H9 (cell line): ENCODE results near the gene ZNF407. TPM values are rescaled to one million over a fixed set of nuclear protein-coding genes. Genes with fewer than 3 reads are reported as not detected.

Experiments used
- DNase-seq: peaks from one replicate; pipeline ENCODE4 v3.0.0-alpha.2; 2017
- H2AFZ ChIP-seq: one replicate; pipeline ENCODE4 v1.6.1; 2013; ENCODE audit warnings: mild to moderate bottlenecking, low read length, control low read depth, moderate library complexity
- H2AK5ac ChIP-seq: 2 replicates; pipeline ENCODE4 v1.6.1; 2013; ENCODE audit warnings: low read length, control low read depth, mixed read lengths; ENCODE audit not compliant: insufficient read length
- H2BK120ac ChIP-seq: one replicate; pipeline ENCODE4 v1.6.1; 2013; ENCODE audit warnings: low read depth, mild to moderate bottlenecking, low read length, control low read depth, inconsistent platforms; ENCODE audit not compliant: poor library complexity, severe bottlenecking
- H2BK12ac ChIP-seq: 2 replicates; pipeline ENCODE4 v1.6.1; 2013; ENCODE audit warnings: low read length, control low read depth, mixed read lengths, low read depth; ENCODE audit not compliant: insufficient read length
- H2BK15ac ChIP-seq: 2 replicates; pipeline ENCODE4 v1.6.1; 2013; ENCODE audit warnings: low read depth, low read length, control low read depth
- H2BK20ac ChIP-seq: one replicate; pipeline ENCODE4 v1.6.1; 2013; ENCODE audit warnings: low read depth, mild to moderate bottlenecking, low read length, control low read depth, inconsistent platforms; ENCODE audit not compliant: poor library complexity, severe bottlenecking
- H2BK5ac ChIP-seq: 2 replicates; pipeline ENCODE4 v1.6.1; 2013; ENCODE audit warnings: low read length, control low read depth, mixed read lengths; ENCODE audit not compliant: insufficient read length
- H3K14ac ChIP-seq: 2 replicates; pipeline ENCODE4 v1.6.1; 2013; ENCODE audit warnings: low read length, control low read depth; ENCODE audit not compliant: insufficient read depth
- H3K18ac ChIP-seq: 2 replicates; pipeline ENCODE4 v1.6.1; 2013; ENCODE audit warnings: low read depth, mild to moderate bottlenecking, mixed read lengths, low read length, control low read depth; ENCODE audit not compliant: insufficient read length
- H3K23ac ChIP-seq: 2 replicates; pipeline ENCODE4 v1.6.1; 2013; ENCODE audit warnings: low read length, control low read depth, mixed read lengths, low read depth; ENCODE audit not compliant: insufficient read length
- H3K23me2 ChIP-seq: 2 replicates; pipeline ENCODE4 v1.6.1; 2013; ENCODE audit warnings: low read depth, mild to moderate bottlenecking, mixed read lengths, low read length, control low read depth; ENCODE audit not compliant: insufficient read length, poor library complexity, severe bottlenecking
- H3K27ac ChIP-seq: 2 replicates; pipeline ENCODE4 v1.5.1; 2013; ENCODE audit warnings: low read length, control low read depth, mixed read lengths, low read depth; ENCODE audit not compliant: insufficient read length
- H3K27me3 ChIP-seq: 2 replicates; pipeline ENCODE4 v1.6.1; 2013; ENCODE audit warnings: low read length, control low read depth, inconsistent platforms; ENCODE audit not compliant: insufficient read depth
- H3K4ac ChIP-seq: 2 replicates; pipeline ENCODE4 v1.6.1; 2013; ENCODE audit warnings: low read depth, mild to moderate bottlenecking, control low read depth, inconsistent platforms, low read length, moderate library complexity
- H3K4me1 ChIP-seq: 2 replicates; pipeline ENCODE4 v1.6.1; 2013; ENCODE audit warnings: low read length, control low read depth, inconsistent platforms; ENCODE audit not compliant: insufficient read depth
- H3K4me2 ChIP-seq: 2 replicates; pipeline ENCODE4 v1.6.1; 2013; ENCODE audit warnings: low read length, control low read depth, mixed read lengths; ENCODE audit not compliant: insufficient read length, insufficient read depth
- H3K56ac ChIP-seq: 2 replicates; pipeline ENCODE4 v1.6.1; 2013; ENCODE audit warnings: low read depth, mild to moderate bottlenecking, mixed read lengths, low read length, control low read depth; ENCODE audit not compliant: insufficient read length
- H3K79me1 ChIP-seq: 2 replicates; pipeline ENCODE4 v1.6.1; 2013; ENCODE audit warnings: low read depth, mild to moderate bottlenecking, moderate library complexity, low read length, control low read depth, inconsistent platforms; ENCODE audit not compliant: insufficient read depth, poor library complexity, severe bottlenecking
- H3K79me2 ChIP-seq: 2 replicates; pipeline ENCODE4 v1.6.1; 2013; ENCODE audit warnings: low read length, control low read depth, inconsistent platforms; ENCODE audit not compliant: insufficient read depth
- H3K9ac ChIP-seq: 2 replicates; pipeline ENCODE4 v1.6.1; 2013; ENCODE audit warnings: low read length, control low read depth, mixed read lengths; ENCODE audit not compliant: insufficient read length; ENCODE audit errors: extremely low read depth
- H3K9me3 ChIP-seq: one replicate; pipeline ENCODE4 v1.6.1; 2013; ENCODE audit warnings: low read depth, low read length, inconsistent platforms; ENCODE audit not compliant: control insufficient read depth
- H3T11ph ChIP-seq: one replicate; pipeline ENCODE4 v1.6.1; 2013; ENCODE audit warnings: mild to moderate bottlenecking, low read length, control low read depth, inconsistent platforms
- H4K20me1 ChIP-seq: one replicate; pipeline ENCODE4 v1.6.1; 2013; ENCODE audit not compliant: control insufficient read depth, insufficient read length, insufficient read depth
- H4K5ac ChIP-seq: 2 replicates; pipeline ENCODE4 v1.6.1; 2013; ENCODE audit warnings: low read depth, mild to moderate bottlenecking, mixed read lengths, low read length, control low read depth; ENCODE audit not compliant: insufficient read length
- H4K8ac ChIP-seq: replicated peaks from 2 replicates; pipeline ENCODE4 v1.6.1; 2013; ENCODE audit warnings: low read length, control low read depth, mixed read lengths, low read depth; ENCODE audit not compliant: insufficient read length
- H4K91ac ChIP-seq: 2 replicates; pipeline ENCODE4 v1.6.1; 2013; ENCODE audit warnings: low read depth, mild to moderate bottlenecking, moderate library complexity, mixed read lengths, low read length, control low read depth; ENCODE audit not compliant: insufficient read length
- H3K27ac Mint-ChIP-seq, 3 experiments: 2 replicates in 2 of 3; 3 replicates in 1 of 3; pipeline ENCODE4 v1.8.0; 2020 to 2021; ENCODE audit warnings: mixed read lengths in 3 of 3, mild to moderate bottlenecking in 1 of 3, moderate library complexity in 1 of 3
- H3K27me3 Mint-ChIP-seq: 2 replicates; pipeline ENCODE4 v1.8.0; 2021; ENCODE audit warnings: low read depth, mild to moderate bottlenecking, moderate library complexity, mixed read lengths
- H3K36me3 Mint-ChIP-seq, 3 experiments: 2 replicates in 2 of 3; 3 replicates in 1 of 3; pipeline ENCODE4 v1.8.0; 2020 to 2021; ENCODE audit warnings: low read depth in 3 of 3, mixed read lengths in 3 of 3; ENCODE audit not compliant: insufficient read depth in 1 of 3
- H3K4me1 Mint-ChIP-seq, 2 experiments: 2 replicates each; pipeline ENCODE4 v1.8.0; 2020; ENCODE audit warnings: mixed read lengths in 2 of 2
- H3K4me3 Mint-ChIP-seq, 2 experiments: 2 replicates in 1 of 2; 3 replicates in 1 of 2; pipeline ENCODE4 v1.8.0; 2020 to 2021; ENCODE audit warnings: mild to moderate bottlenecking in 2 of 2, mixed read lengths in 2 of 2, moderate library complexity in 1 of 2
- H3K9me3 Mint-ChIP-seq, 2 experiments: 2 replicates in 1 of 2; 3 replicates in 1 of 2; pipeline ENCODE4 v1.8.0; 2020; ENCODE audit warnings: mild to moderate bottlenecking in 2 of 2, mixed read lengths in 2 of 2, moderate library complexity in 1 of 2
- CTCF ChIP-seq: fragments of 200-600 bp; sonication (generic); conservative IDR thresholded peaks from 3 replicates; pipeline ENCODE4 v1.8.0; 2021; ENCODE audit warnings: antibody characterized with exemption, mild to moderate bottlenecking
- WGBS: extraction: QIAGEN DNeasy Blood & Tissue Kit; methylation state at CpG from one replicate; pipeline ENCODE4 v1.1.7; 2013; ENCODE audit warnings: missing lambda C conversion rate, low lambda C conversion rate, mixed read lengths; ENCODE audit not compliant: insufficient read length; ENCODE audit errors: extremely low coverage; 5-methylcytosine and 5-hydroxymethylcytosine counted together
- total RNA-seq: library from RNA; stranded (reverse); gene quantifications from 2 replicates; pipeline ENCODE4 v1.2.1, GENCODE V29; 2021

The ZNF407 gene
- total RNA-seq, 1 experiment from 2014 or later = 8.7 TPM

- H2BK15ac ChIP-seq = no peak overlapping the region
- no peak overlapping the region for H3K4me2 ChIP-seq
- H4K8ac ChIP-seq = no peak overlapping the region
- H3K27me3 ChIP-seq = no peaks in the 10 kb centered on the region
- no peak overlapping the region for H3K9ac ChIP-seq
- DNase-seq = no peak
- WGBS = no CpG with 5 or more reads among the region's 1 CpG
- H2BK120ac ChIP-seq = no peak overlapping the region
- H3T11ph ChIP-seq = no peak overlapping the region
- H4K91ac ChIP-seq = no peak overlapping the region
- no peak overlapping the region for H3K56ac ChIP-seq
- H2BK5ac ChIP-seq = no peak overlapping the region
- H3K14ac ChIP-seq = no peak overlapping the region
- H3K4ac ChIP-seq = no peak overlapping the region
- no peak for TF ChIP-seq CTCF
- Mint-ChIP-seq H3K27me3 (no peaks in the 10 kb centered on the region), H3K9me3 (no peaks in the 10 kb centered on the region), H3K27ac (no peak overlapping the region), H3K4me1 (peaks cover 6 to 9% of the 10 kb centered on the region in 2 experiments; a peak in 2 of 4 replicates), H3K4me3 (no peak overlapping the region), H3K36me3 (no peaks in the 10 kb centered on the region)
- peaks cover under 1% of the 10 kb centered on the region; the same call in 1 of the 2 replicates for H3K4me1 ChIP-seq
- no peak overlapping the region for H2BK12ac ChIP-seq
- no peak overlapping the region for H3K18ac ChIP-seq
- no peaks in the 10 kb centered on the region for H3K79me2 ChIP-seq
- H2AFZ ChIP-seq = no peak overlapping the region
- H4K20me1 ChIP-seq = no peaks in the 10 kb centered on the region
- H2AK5ac ChIP-seq = no peak overlapping the region
- no peaks in the 10 kb centered on the region for H3K79me1 ChIP-seq
- H3K23ac ChIP-seq = no peak overlapping the region
- H4K5ac ChIP-seq = no peak overlapping the region
- no peaks in the 10 kb centered on the region for H3K23me2 ChIP-seq
- H3K9me3 ChIP-seq = no peaks in the 10 kb centered on the region
- no peak overlapping the region for H3K27ac ChIP-seq
- H2BK20ac ChIP-seq = no peak overlapping the region
Measured at GRCh38 chr18:74732380-74732779, 134.7 kb downstream of the ZNF407 start.
